ENCODE results near the gene NFKBIZ.

DNA sequence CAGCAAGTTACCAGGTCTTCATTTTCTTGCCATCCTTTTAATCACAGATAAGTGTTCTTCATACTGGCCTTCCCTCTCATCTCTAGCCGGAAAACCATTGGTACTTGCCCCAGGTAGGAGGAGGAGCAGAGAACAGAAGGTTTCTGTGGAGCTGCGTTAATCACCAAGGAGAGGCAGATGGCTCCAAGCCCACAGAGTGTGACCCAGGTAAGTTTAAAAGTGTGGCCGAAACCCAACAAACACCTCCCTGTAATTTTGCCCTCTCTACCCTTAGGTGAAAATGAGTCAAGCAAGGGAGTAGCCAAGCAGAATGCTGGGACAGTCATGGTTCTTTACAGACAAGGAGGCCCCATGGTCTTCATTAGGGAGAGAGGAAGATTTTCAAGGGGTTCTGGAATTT, 37.3 kb downstream of the NFKBIZ start:
- TF ChIP-seq, protein P1, sequence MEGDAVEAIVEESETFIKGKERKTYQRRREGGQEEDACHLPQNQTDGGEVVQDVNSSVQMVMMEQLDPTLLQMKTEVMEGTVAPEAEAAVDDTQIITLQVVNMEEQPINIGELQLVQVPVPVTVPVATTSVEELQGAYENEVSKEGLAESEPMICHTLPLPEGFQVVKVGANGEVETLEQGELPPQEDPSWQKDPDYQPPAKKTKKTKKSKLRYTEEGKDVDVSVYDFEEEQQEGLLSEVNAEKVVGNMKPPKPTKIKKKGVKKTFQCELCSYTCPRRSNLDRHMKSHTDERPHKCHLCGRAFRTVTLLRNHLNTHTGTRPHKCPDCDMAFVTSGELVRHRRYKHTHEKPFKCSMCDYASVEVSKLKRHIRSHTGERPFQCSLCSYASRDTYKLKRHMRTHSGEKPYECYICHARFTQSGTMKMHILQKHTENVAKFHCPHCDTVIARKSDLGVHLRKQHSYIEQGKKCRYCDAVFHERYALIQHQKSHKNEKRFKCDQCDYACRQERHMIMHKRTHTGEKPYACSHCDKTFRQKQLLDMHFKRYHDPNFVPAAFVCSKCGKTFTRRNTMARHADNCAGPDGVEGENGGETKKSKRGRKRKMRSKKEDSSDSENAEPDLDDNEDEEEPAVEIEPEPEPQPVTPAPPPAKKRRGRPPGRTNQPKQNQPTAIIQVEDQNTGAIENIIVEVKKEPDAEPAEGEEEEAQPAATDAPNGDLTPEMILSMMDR (IDR thresholded peaks at IDR 0.05) = no peak
- TF ChIP-seq, protein P2, sequence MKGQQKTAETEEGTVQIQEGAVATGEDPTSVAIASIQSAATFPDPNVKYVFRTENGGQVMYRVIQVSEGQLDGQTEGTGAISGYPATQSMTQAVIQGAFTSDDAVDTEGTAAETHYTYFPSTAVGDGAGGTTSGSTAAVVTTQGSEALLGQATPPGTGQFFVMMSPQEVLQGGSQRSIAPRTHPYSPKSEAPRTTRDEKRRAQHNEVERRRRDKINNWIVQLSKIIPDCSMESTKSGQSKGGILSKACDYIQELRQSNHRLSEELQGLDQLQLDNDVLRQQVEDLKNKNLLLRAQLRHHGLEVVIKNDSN (CRISPR knock-in tag; IDR thresholded peaks at IDR 0.05) = no peak
- no peak for TF ChIP-seq GRHL2 (CRISPR knock-in tag; IDR thresholded peaks at IDR 0.05; ENCODE audit: insufficient replicate concordance, severe bottlenecking)
- TF ChIP-seq, protein P3, sequence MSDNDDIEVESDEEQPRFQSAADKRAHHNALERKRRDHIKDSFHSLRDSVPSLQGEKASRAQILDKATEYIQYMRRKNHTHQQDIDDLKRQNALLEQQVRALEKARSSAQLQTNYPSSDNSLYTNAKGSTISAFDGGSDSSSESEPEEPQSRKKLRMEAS (CRISPR knock-in tag; IDR thresholded peaks at IDR 0.05) = no peak

All from WTC11 (cell line).